Keratinocyte (primary cell): ENCODE results near the gene PRKN. TPM values are rescaled to one million over a fixed set of nuclear protein-coding genes. Genes with fewer than 3 reads are reported as not detected.
"Not testable (repeated sequence)": the region's sequence is repeated elsewhere in the genome, so short reads cannot be mapped to it uniquely, and the experiment has no call there.

Experiments used
- DNase-seq: peaks from one replicate; pipeline ENCODE4 v3.0.0-alpha.2; 2011; ENCODE audit warnings: low read depth, missing footprints, low spot score
- FAIRE-seq: peaks from 2 replicates; lab custom pipeline; 2011; peaks lifted over from hg19 to GRCh38; lab: Jason Lieb, UNC
- H2AFZ ChIP-seq: 2 replicates; pipeline ENCODE4 v1.6.0; 2012; ENCODE audit warnings: low read length, control low read depth, inconsistent platforms; ENCODE audit not compliant: control insufficient read depth
- H3K27ac ChIP-seq: 2 replicates; pipeline ENCODE4 v1.5.1; 2011; ENCODE audit warnings: low read length; ENCODE audit not compliant: control insufficient read depth, insufficient read depth
- H3K27me3 ChIP-seq: 3 replicates; pipeline ENCODE4 v1.6.0; 2011; ENCODE audit warnings: low read length; ENCODE audit not compliant: control insufficient read depth, insufficient read depth; ENCODE audit errors: extremely low read depth
- H3K36me3 ChIP-seq, 2 experiments: 2 replicates in 1 of 2; 3 replicates in 1 of 2; pipeline ENCODE4 v1.5.1; 2011; ENCODE audit warnings: low read length in 2 of 2, mild to moderate bottlenecking in 1 of 2; ENCODE audit not compliant: control insufficient read depth in 2 of 2, insufficient read depth in 2 of 2; ENCODE audit errors: extremely low read depth in 1 of 2
- H3K4me1 ChIP-seq: 3 replicates; pipeline ENCODE4 v1.5.1; 2011; ENCODE audit warnings: low read length; ENCODE audit not compliant: control insufficient read depth, insufficient read depth; ENCODE audit errors: extremely low read depth
- H3K4me2 ChIP-seq: 3 replicates; pipeline ENCODE4 v1.6.0; 2011; ENCODE audit warnings: low read depth, low read length; ENCODE audit not compliant: control insufficient read depth, insufficient read depth; ENCODE audit errors: extremely low read depth
- H3K4me3 ChIP-seq, 3 experiments: fragments of 200-600 bp in 1 of 3; sonication (generic) in 1 of 3; 2 replicates in 2 of 3; 3 replicates in 1 of 3; pipeline ENCODE4 v1.5.1; 2011 to 2016; ENCODE audit warnings: low read length in 3 of 3, mild to moderate bottlenecking in 3 of 3, control low read depth in 2 of 3, inconsistent platforms in 1 of 3, low read depth in 1 of 3, mixed read lengths in 1 of 3, mixed run types in 1 of 3, moderate library complexity in 1 of 3; ENCODE audit not compliant: control insufficient read depth in 2 of 3, insufficient read depth in 2 of 3; ENCODE audit errors: extremely low read depth in 1 of 3
- H3K79me2 ChIP-seq: 2 replicates; pipeline ENCODE4 v1.6.0; 2012; ENCODE audit warnings: low read length; ENCODE audit not compliant: control insufficient read depth, insufficient read depth
- H3K9ac ChIP-seq: 3 replicates; pipeline ENCODE4 v1.6.0; 2011; ENCODE audit warnings: low read length; ENCODE audit not compliant: control insufficient read depth, insufficient read depth; ENCODE audit errors: extremely low read depth
- H3K9me1 ChIP-seq: 3 replicates; pipeline ENCODE4 v1.6.0; 2011; ENCODE audit warnings: low read length; ENCODE audit not compliant: control insufficient read depth, insufficient read depth; ENCODE audit errors: extremely low read depth
- H3K9me3 ChIP-seq: 2 replicates; pipeline ENCODE4 v1.5.1; 2012; ENCODE audit warnings: low read depth, low read length; ENCODE audit not compliant: control insufficient read depth
- H4K20me1 ChIP-seq: 3 replicates; pipeline ENCODE4 v1.6.0; 2011; ENCODE audit warnings: low read length; ENCODE audit not compliant: control insufficient read depth, insufficient read depth; ENCODE audit errors: extremely low read depth
- CTCF ChIP-seq, 3 experiments: IDR thresholded peaks in 1 of 3; conservative IDR thresholded peaks in 1 of 3; optimal IDR thresholded peaks in 1 of 3; 2 replicates in 2 of 3; 3 replicates in 1 of 3; pipeline versions ENCODE3 to v1.5.1; 2011; ENCODE audit warnings: low read length in 3 of 3, mild to moderate bottlenecking in 3 of 3, moderate library complexity in 2 of 3, control low read depth in 1 of 3, inconsistent platforms in 1 of 3; ENCODE audit not compliant: insufficient read depth in 2 of 3; ENCODE audit errors: extremely low read depth in 1 of 3
- EZH2 ChIP-seq: IDR thresholded peaks from one replicate; pipeline ENCODE4 v1.6.1; 2012; ENCODE audit warnings: inconsistent platforms, mild to moderate bottlenecking, low read length, moderate library complexity
- dilution Hi-C: fragments of 300-500 bp; cut with MboI; formaldehyde crosslinking; loops from one replicate; pipeline ENCODE4 v1.7.0; 2020; ENCODE audit warnings: low sequenced_read_pairs; ENCODE audit not compliant: extremely low pct_ligation_motif_present
- polyA plus RNA-seq, 5 experiments: library from polyadenylated mRNA; depleted of rRNA in 3 of 5; stranded (reverse) in 3 of 5; stranded (forward) in 1 of 5; unstranded in 1 of 5; fragments of >200 nt; gene quantifications; 1 replicate in 1 of 5; 2 replicates in 3 of 5; 3 replicates in 1 of 5; pipeline versions ENCODE4 v1.2.1 to v1.2.3, GENCODE V29; 2011 to 2012; ENCODE audit warnings: missing spikeins in 2 of 5, low read depth in 1 of 5, low replicate concordance in 1 of 5

Gene PRKN
- polyA plus RNA-seq, 1 donor (not counting 4 experiments of a cell fraction or from before 2014, with no cell fraction given): 0.67 TPM

DNA sequence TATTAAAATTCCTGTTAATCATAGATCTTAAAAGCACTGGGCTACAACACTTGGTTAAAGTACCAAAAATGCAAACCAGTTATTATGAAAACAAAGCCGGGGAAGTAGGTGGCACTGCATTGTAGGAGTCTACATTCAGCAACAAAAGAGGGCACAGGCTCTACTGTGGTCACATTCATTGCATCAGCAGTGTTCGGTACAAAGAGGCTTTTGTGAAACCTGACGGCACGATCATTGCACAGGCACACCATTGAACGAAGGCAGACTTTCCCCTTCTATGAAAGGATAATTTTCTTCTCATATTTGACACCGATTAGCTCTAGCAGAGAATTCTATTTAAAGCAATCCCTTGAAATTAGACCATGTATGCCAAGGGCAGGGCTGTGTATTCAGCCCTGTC is 1409.1 kb downstream of the PRKN start:
- Histone ChIP-seq H2AFZ (no peak overlapping the region), H3K36me3 (no peaks in the 10 kb centered on the region), H3K9me3 (peaks cover 6% of the 10 kb centered on the region), H3K27ac (no peak overlapping the region), H3K4me2 (no peak overlapping the region), H3K27me3 (no peaks in the 10 kb centered on the region), H3K9ac (no peak overlapping the region), H3K79me2 (no peaks in the 10 kb centered on the region), H4K20me1 (no peaks in the 10 kb centered on the region), H3K9me1 (no peaks in the 10 kb centered on the region), H3K4me3 (no peak overlapping the region), H3K4me1 (no peaks in the 10 kb centered on the region)
- dilution Hi-C loops: no loop called here
- FAIRE-seq: no peak
- DNase-seq: no peak
- TF ChIP-seq CTCF (optimal IDR thresholded peaks at IDR 0.05 in 1 of 3, IDR thresholded peaks at IDR 0.05 in 1 of 3, conservative IDR thresholded peaks at IDR 0.05 in 1 of 3; ENCODE audit: extremely low read depth in 1 of 3, insufficient read depth in 2 of 3, low read length in 3 of 3) (no peak), EZH2 (no peak)

- no peak overlapping the region for H3K4me3 ChIP-seq
- H3K9me1 ChIP-seq: no peaks in the 10 kb centered on the region
- DNase-seq (no peak), FAIRE-seq (no peak)
- H3K36me3 ChIP-seq: no peaks in the 10 kb centered on the region
- H3K4me1 ChIP-seq: no peaks in the 10 kb centered on the region
- H3K79me2 ChIP-seq: no peaks in the 10 kb centered on the region
- dilution Hi-C loops: no loop called here
- no peaks in the 10 kb centered on the region for H4K20me1 ChIP-seq
- H2AFZ ChIP-seq: no peak overlapping the region
- H3K27ac ChIP-seq: no peak overlapping the region
- no peaks in the 10 kb centered on the region for H3K27me3 ChIP-seq
- peaks cover 6% of the 10 kb centered on the region for H3K9me3 ChIP-seq
- no peak for TF ChIP-seq CTCF (optimal IDR thresholded peaks at IDR 0.05 in 1 of 3, IDR thresholded peaks at IDR 0.05 in 1 of 3, conservative IDR thresholded peaks at IDR 0.05 in 1 of 3; ENCODE audit: extremely low read depth in 1 of 3, insufficient read depth in 2 of 3, low read length in 3 of 3)
- no peak for TF ChIP-seq EZH2
- no peak overlapping the region for H3K9ac ChIP-seq
- H3K4me2 ChIP-seq: no peak overlapping the region
These were observed 1411.0 kb downstream of the PRKN start for GRCh38 chr6:161316531-161316930.

- H3K4me3 ChIP-seq, FAIRE-seq: not testable (repeated sequence)
These were observed 1412.2 kb downstream of the PRKN start for GRCh38 chr6:161315246-161315917.

More at GRCh38 chr6:161315246-161315917, 1412.2 kb downstream of the PRKN start:
- dilution Hi-C loops, H3K4me2 ChIP-seq, H2AFZ ChIP-seq, H3K9ac ChIP-seq, H3K4me1 ChIP-seq, H3K9me1 ChIP-seq, H3K79me2 ChIP-seq, H4K20me1 ChIP-seq, H3K36me3 ChIP-seq, DNase-seq, H3K27me3 ChIP-seq, H3K9me3 ChIP-seq: not testable (repeated sequence)
- peak overlapping the region; percentile 31 for H3K27ac ChIP-seq
